PC-3 (cell line): ENCODE measurements around the gene SLC24A3. TPM values are rescaled to one million over a fixed set of nuclear protein-coding genes. Genes with fewer than 3 reads are reported as not detected.

Experiments
- ATAC-seq: fragments of 200-7000 bp; cut with Tn5 transposase; 2 replicates; pipeline ENCODE4 v1.9.1; 2020; ENCODE audit warnings: mild to moderate bottlenecking, moderate library complexity
- BruUV-seq: library from RNA; stranded (reverse); fragments of 400-500 nt; replicated peaks from 2 replicates; lab custom pipeline; 2021; lab: Mats Ljungman, UMichigan
- CTCF ChIA-PET: fragments of 300-600 bp; sonication (Branson Sonifier 250); formaldehyde crosslinking; loops from one replicate; lab custom pipeline; 2022; ENCODE audit warnings: antibody characterized with exemption; lab: Charles Lee
- POLR2A ChIA-PET: fragments of 300-600 bp; sonication (Branson Sonifier 250); formaldehyde crosslinking; loops from one replicate; lab custom pipeline; 2022; ENCODE audit warnings: antibody characterized with exemption; ENCODE audit not compliant: unreplicated experiment; lab: Charles Lee
- DNase-seq: peaks from one replicate; pipeline ENCODE4 v3.0.0-alpha.2; 2015
- H2AFZ ChIP-seq: fragments of 300-600 bp; sonication (generic); 2 replicates; pipeline ENCODE4 v1.6.0; 2016; ENCODE audit warnings: antibody characterized with exemption, low read length
- H3F3A ChIP-seq: fragments of 300-600 bp; sonication (generic); one replicate; pipeline ENCODE4 v1.6.0; 2017; ENCODE audit warnings: antibody characterized with exemption, low read length, control low read depth, mild to moderate bottlenecking; ENCODE audit not compliant: unreplicated experiment
- H3K27ac ChIP-seq: fragments of 300-600 bp; sonication (generic); 2 replicates; pipeline ENCODE4 v1.5.1; 2016; ENCODE audit warnings: mild to moderate bottlenecking, low read length
- H3K27me3 ChIP-seq: fragments of 300-600 bp; sonication (generic); 2 replicates; pipeline ENCODE4 v1.6.1; 2016; ENCODE audit warnings: low read length, mixed read lengths
- H3K36me3 ChIP-seq: fragments of 300-600 bp; sonication (generic); 2 replicates; pipeline ENCODE4 v1.6.1; 2016; ENCODE audit warnings: low read depth, mixed run types, low read length, mixed read lengths
- H3K4me1 ChIP-seq: fragments of 300-600 bp; sonication (generic); 2 replicates; pipeline ENCODE4 v1.5.1; 2016; ENCODE audit warnings: low read length; ENCODE audit not compliant: insufficient read depth
- H3K4me2 ChIP-seq: fragments of 300-600 bp; sonication (generic); 2 replicates; pipeline ENCODE4 v1.6.0; 2016; ENCODE audit warnings: low read length
- H3K4me3 ChIP-seq: fragments of 300-600 bp; sonication (generic); 2 replicates; pipeline ENCODE4 v1.5.1; 2016; ENCODE audit warnings: mild to moderate bottlenecking, low read length, mixed read lengths
- H3K79me2 ChIP-seq: fragments of 300-600 bp; sonication (generic); 2 replicates; pipeline ENCODE4 v1.6.1; 2017; ENCODE audit warnings: low read length, mixed read lengths
- H3K9ac ChIP-seq: fragments of 300-600 bp; sonication (generic); 2 replicates; pipeline ENCODE4 v1.6.0; 2016; ENCODE audit warnings: mild to moderate bottlenecking, low read length
- H3K9me2 ChIP-seq: fragments of 300-600 bp; sonication (generic); replicated peaks from 2 replicates; pipeline ENCODE4 v1.6.1; 2016; ENCODE audit warnings: mixed run types, low read length, mixed read lengths
- H3K9me3 ChIP-seq: fragments of 300-600 bp; sonication (generic); 2 replicates; pipeline ENCODE4 v1.6.1; 2016; ENCODE audit warnings: low read length, mixed read lengths
- H4K20me1 ChIP-seq: fragments of 300-600 bp; sonication (generic); 2 replicates; pipeline ENCODE4 v1.6.1; 2016; ENCODE audit warnings: low read length, mixed read lengths
- CTCF ChIP-seq: fragments of 300-600 bp; sonication (generic); conservative IDR thresholded peaks from 2 replicates; pipeline ENCODE4 v1.5.1; 2017; ENCODE audit warnings: antibody characterized with exemption, low read depth, mild to moderate bottlenecking, low read length
- EZH2 ChIP-seq: fragments of 300-600 bp; sonication (generic); IDR thresholded peaks from one replicate; pipeline ENCODE4 v1.6.1; 2017; ENCODE audit warnings: antibody characterized with exemption, mild to moderate bottlenecking, low read length; ENCODE audit not compliant: unreplicated experiment
- EZH2phosphoT487 ChIP-seq: fragments of 300-600 bp; sonication (generic); IDR thresholded peaks from 2 replicates; pipeline ENCODE4 v1.6.1; 2018; ENCODE audit warnings: mild to moderate bottlenecking, antibody characterized with exemption, low read length, borderline replicate concordance
- intact Hi-C: fragments of 100-400 bp; cut with micrococcal nuclease; formaldehyde crosslinking; loops from 2 replicates; pipeline ENCODE4 v1.9.0; 2023
- total RNA-seq: library from RNA; depleted of rRNA; stranded (reverse); fragments of >200 nt; gene quantifications from 2 replicates; pipeline ENCODE4 v1.2.3, GENCODE V29; 2014

SLC24A3 gene
- total RNA-seq, 1 experiment from 2014 or later, result 0.11 TPM

GRCh38 chr20:19317237-19318069, 105.0 kb downstream of the SLC24A3 start:
- H3K36me3 ChIP-seq, result no peaks in the 10 kb centered on the region
- H3K4me1 ChIP-seq, result no peaks in the 10 kb centered on the region
- no peaks in the 10 kb centered on the region for H3K9me2 ChIP-seq
- no peak overlapping the region for H2AFZ ChIP-seq
- H3K4me2 ChIP-seq, result no peak overlapping the region
- ATAC-seq, result no peak
- no peak overlapping the region for H3K27ac ChIP-seq
- H3K27me3 ChIP-seq, result peaks cover 69% of the 10 kb centered on the region
- H4K20me1 ChIP-seq, result no peaks in the 10 kb centered on the region
- intact Hi-C loops, result no loop called here
- TF ChIP-seq EZH2phosphoT487, result no peak
- TF ChIP-seq CTCF, result no peak
- no peak for TF ChIP-seq EZH2
- no peak for DNase-seq
- H3K9me3 ChIP-seq, result no peaks in the 10 kb centered on the region
- ChIA-PET CTCF (no interaction called here), POLR2A (no interaction called here)
- H3K9ac ChIP-seq, result no peak overlapping the region
- no peaks in the 10 kb centered on the region for H3F3A ChIP-seq
- no peak overlapping the region for H3K4me3 ChIP-seq
- no TSS peak for BruUV-seq
- H3K79me2 ChIP-seq, result no peaks in the 10 kb centered on the region

GRCh38 chr20:19318610-19319009, 106.2 kb downstream of the SLC24A3 start:
- TF ChIP-seq CTCF (no peak), EZH2phosphoT487 (no peak), EZH2 (no peak)
- no peaks in the 10 kb centered on the region for H3K36me3 ChIP-seq
- no TSS peak for BruUV-seq

GRCh38 chr20:19320005-19320404, 107.6 kb downstream of the SLC24A3 start:
- no peaks in the 10 kb centered on the region for H3K9me3 ChIP-seq
- no peaks in the 10 kb centered on the region for H4K20me1 ChIP-seq
- H3K79me2 ChIP-seq, result no peaks in the 10 kb centered on the region
- TF ChIP-seq CTCF (no peak), EZH2 (no peak), EZH2phosphoT487 (no peak)
- no peaks in the 10 kb centered on the region for H3K4me1 ChIP-seq
- DNase-seq, result no peak
- CTCF ChIA-PET, result no interaction called here
- no peak for ATAC-seq
- no peak overlapping the region for H3K27ac ChIP-seq
- no TSS peak for BruUV-seq
- no peak overlapping the region for H3K9ac ChIP-seq
- H2AFZ ChIP-seq, result no peak overlapping the region
- no peaks in the 10 kb centered on the region for H3K9me2 ChIP-seq
- H3K4me2 ChIP-seq, result no peak overlapping the region
- peaks cover 69% of the 10 kb centered on the region for H3K27me3 ChIP-seq
- POLR2A ChIA-PET, result no interaction called here
- intact Hi-C loops, result no loop called here
- H3K36me3 ChIP-seq, result no peaks in the 10 kb centered on the region
- no peaks in the 10 kb centered on the region for H3F3A ChIP-seq
- H3K4me3 ChIP-seq, result no peak overlapping the region

More at GRCh38 chr20:19318610-19319009, 106.2 kb downstream of the SLC24A3 start:
- Histone ChIP-seq H3K9me2 (no peaks in the 10 kb centered on the region), H3F3A (no peaks in the 10 kb centered on the region), H3K9me3 (no peaks in the 10 kb centered on the region), H3K4me3 (no peak overlapping the region), H2AFZ (no peak overlapping the region), H3K9ac (no peak overlapping the region), H4K20me1 (no peaks in the 10 kb centered on the region), H3K79me2 (no peaks in the 10 kb centered on the region), H3K27ac (no peak overlapping the region), H3K27me3 (peaks cover 71% of the 10 kb centered on the region), H3K4me1 (no peaks in the 10 kb centered on the region), H3K4me2 (no peak overlapping the region)
- ChIA-PET CTCF (no interaction called here), POLR2A (interaction anchor here (0.6 kb wide), 1 partner anchor 243 kb away, joined by 3 read pairs; no protein-coding TSS in a partner anchor)
- ATAC-seq (no peak), DNase-seq (no peak)
- intact Hi-C loops, result no loop called here
